H9 (cell line): Measurements from ENCODE around the gene DCUN1D2. TPM values are rescaled to one million over a fixed set of nuclear protein-coding genes. Genes with fewer than 3 reads are reported as not detected.

Source experiments
- DNase-seq: peaks from one replicate; pipeline ENCODE4 v3.0.0-alpha.2; 2017
- H2AFZ ChIP-seq: one replicate; pipeline ENCODE4 v1.6.1; 2013; ENCODE audit warnings: mild to moderate bottlenecking, low read length, control low read depth, moderate library complexity
- H2AK5ac ChIP-seq: 2 replicates; pipeline ENCODE4 v1.6.1; 2013; ENCODE audit warnings: low read length, control low read depth, mixed read lengths; ENCODE audit not compliant: insufficient read length
- H2BK120ac ChIP-seq: one replicate; pipeline ENCODE4 v1.6.1; 2013; ENCODE audit warnings: low read depth, mild to moderate bottlenecking, low read length, control low read depth, inconsistent platforms; ENCODE audit not compliant: poor library complexity, severe bottlenecking
- H2BK12ac ChIP-seq: 2 replicates; pipeline ENCODE4 v1.6.1; 2013; ENCODE audit warnings: low read length, control low read depth, mixed read lengths, low read depth; ENCODE audit not compliant: insufficient read length
- H2BK15ac ChIP-seq: 2 replicates; pipeline ENCODE4 v1.6.1; 2013; ENCODE audit warnings: low read depth, low read length, control low read depth
- H2BK20ac ChIP-seq: one replicate; pipeline ENCODE4 v1.6.1; 2013; ENCODE audit warnings: low read depth, mild to moderate bottlenecking, low read length, control low read depth, inconsistent platforms; ENCODE audit not compliant: poor library complexity, severe bottlenecking
- H2BK5ac ChIP-seq: 2 replicates; pipeline ENCODE4 v1.6.1; 2013; ENCODE audit warnings: low read length, control low read depth, mixed read lengths; ENCODE audit not compliant: insufficient read length
- H3K14ac ChIP-seq: 2 replicates; pipeline ENCODE4 v1.6.1; 2013; ENCODE audit warnings: low read length, control low read depth; ENCODE audit not compliant: insufficient read depth
- H3K18ac ChIP-seq: 2 replicates; pipeline ENCODE4 v1.6.1; 2013; ENCODE audit warnings: low read depth, mild to moderate bottlenecking, mixed read lengths, low read length, control low read depth; ENCODE audit not compliant: insufficient read length
- H3K23ac ChIP-seq: 2 replicates; pipeline ENCODE4 v1.6.1; 2013; ENCODE audit warnings: low read length, control low read depth, mixed read lengths, low read depth; ENCODE audit not compliant: insufficient read length
- H3K23me2 ChIP-seq: 2 replicates; pipeline ENCODE4 v1.6.1; 2013; ENCODE audit warnings: low read depth, mild to moderate bottlenecking, mixed read lengths, low read length, control low read depth; ENCODE audit not compliant: insufficient read length, poor library complexity, severe bottlenecking
- H3K27ac ChIP-seq: 2 replicates; pipeline ENCODE4 v1.5.1; 2013; ENCODE audit warnings: low read length, control low read depth, mixed read lengths, low read depth; ENCODE audit not compliant: insufficient read length
- H3K27me3 ChIP-seq: 2 replicates; pipeline ENCODE4 v1.6.1; 2013; ENCODE audit warnings: low read length, control low read depth, inconsistent platforms; ENCODE audit not compliant: insufficient read depth
- H3K4ac ChIP-seq: 2 replicates; pipeline ENCODE4 v1.6.1; 2013; ENCODE audit warnings: low read depth, mild to moderate bottlenecking, control low read depth, inconsistent platforms, low read length, moderate library complexity
- H3K4me1 ChIP-seq: 2 replicates; pipeline ENCODE4 v1.6.1; 2013; ENCODE audit warnings: low read length, control low read depth, inconsistent platforms; ENCODE audit not compliant: insufficient read depth
- H3K4me2 ChIP-seq: 2 replicates; pipeline ENCODE4 v1.6.1; 2013; ENCODE audit warnings: low read length, control low read depth, mixed read lengths; ENCODE audit not compliant: insufficient read length, insufficient read depth
- H3K56ac ChIP-seq: 2 replicates; pipeline ENCODE4 v1.6.1; 2013; ENCODE audit warnings: low read depth, mild to moderate bottlenecking, mixed read lengths, low read length, control low read depth; ENCODE audit not compliant: insufficient read length
- H3K79me1 ChIP-seq: 2 replicates; pipeline ENCODE4 v1.6.1; 2013; ENCODE audit warnings: low read depth, mild to moderate bottlenecking, moderate library complexity, low read length, control low read depth, inconsistent platforms; ENCODE audit not compliant: insufficient read depth, poor library complexity, severe bottlenecking
- H3K79me2 ChIP-seq: 2 replicates; pipeline ENCODE4 v1.6.1; 2013; ENCODE audit warnings: low read length, control low read depth, inconsistent platforms; ENCODE audit not compliant: insufficient read depth
- H3K9ac ChIP-seq: 2 replicates; pipeline ENCODE4 v1.6.1; 2013; ENCODE audit warnings: low read length, control low read depth, mixed read lengths; ENCODE audit not compliant: insufficient read length; ENCODE audit errors: extremely low read depth
- H3K9me3 ChIP-seq: one replicate; pipeline ENCODE4 v1.6.1; 2013; ENCODE audit warnings: low read depth, low read length, inconsistent platforms; ENCODE audit not compliant: control insufficient read depth
- H3T11ph ChIP-seq: one replicate; pipeline ENCODE4 v1.6.1; 2013; ENCODE audit warnings: mild to moderate bottlenecking, low read length, control low read depth, inconsistent platforms
- H4K20me1 ChIP-seq: one replicate; pipeline ENCODE4 v1.6.1; 2013; ENCODE audit not compliant: control insufficient read depth, insufficient read length, insufficient read depth
- H4K5ac ChIP-seq: 2 replicates; pipeline ENCODE4 v1.6.1; 2013; ENCODE audit warnings: low read depth, mild to moderate bottlenecking, mixed read lengths, low read length, control low read depth; ENCODE audit not compliant: insufficient read length
- H4K8ac ChIP-seq: replicated peaks from 2 replicates; pipeline ENCODE4 v1.6.1; 2013; ENCODE audit warnings: low read length, control low read depth, mixed read lengths, low read depth; ENCODE audit not compliant: insufficient read length
- H4K91ac ChIP-seq: 2 replicates; pipeline ENCODE4 v1.6.1; 2013; ENCODE audit warnings: low read depth, mild to moderate bottlenecking, moderate library complexity, mixed read lengths, low read length, control low read depth; ENCODE audit not compliant: insufficient read length
- H3K27ac Mint-ChIP-seq, 3 experiments: 2 replicates in 2 of 3; 3 replicates in 1 of 3; pipeline ENCODE4 v1.8.0; 2020 to 2021; ENCODE audit warnings: mixed read lengths in 3 of 3, mild to moderate bottlenecking in 1 of 3, moderate library complexity in 1 of 3
- H3K27me3 Mint-ChIP-seq: 2 replicates; pipeline ENCODE4 v1.8.0; 2021; ENCODE audit warnings: low read depth, mild to moderate bottlenecking, moderate library complexity, mixed read lengths
- H3K36me3 Mint-ChIP-seq, 3 experiments: 2 replicates in 2 of 3; 3 replicates in 1 of 3; pipeline ENCODE4 v1.8.0; 2020 to 2021; ENCODE audit warnings: low read depth in 3 of 3, mixed read lengths in 3 of 3; ENCODE audit not compliant: insufficient read depth in 1 of 3
- H3K4me1 Mint-ChIP-seq, 2 experiments: 2 replicates each; pipeline ENCODE4 v1.8.0; 2020; ENCODE audit warnings: mixed read lengths in 2 of 2
- H3K4me3 Mint-ChIP-seq, 2 experiments: 2 replicates in 1 of 2; 3 replicates in 1 of 2; pipeline ENCODE4 v1.8.0; 2020 to 2021; ENCODE audit warnings: mild to moderate bottlenecking in 2 of 2, mixed read lengths in 2 of 2, moderate library complexity in 1 of 2
- H3K9me3 Mint-ChIP-seq, 2 experiments: 2 replicates in 1 of 2; 3 replicates in 1 of 2; pipeline ENCODE4 v1.8.0; 2020; ENCODE audit warnings: mild to moderate bottlenecking in 2 of 2, mixed read lengths in 2 of 2, moderate library complexity in 1 of 2
- CTCF ChIP-seq: fragments of 200-600 bp; sonication (generic); conservative IDR thresholded peaks from 3 replicates; pipeline ENCODE4 v1.8.0; 2021; ENCODE audit warnings: antibody characterized with exemption, mild to moderate bottlenecking
- WGBS: extraction: QIAGEN DNeasy Blood & Tissue Kit; methylation state at CpG from one replicate; pipeline ENCODE4 v1.1.7; 2013; ENCODE audit warnings: missing lambda C conversion rate, low lambda C conversion rate, mixed read lengths; ENCODE audit not compliant: insufficient read length; ENCODE audit errors: extremely low coverage; 5-methylcytosine and 5-hydroxymethylcytosine counted together
- total RNA-seq: library from RNA; stranded (reverse); gene quantifications from 2 replicates; pipeline ENCODE4 v1.2.1, GENCODE V29; 2021

DCUN1D2 gene
- total RNA-seq, 1 experiment from 2014 or later: 36.8 TPM

- Histone ChIP-seq H3K14ac (no peak overlapping the region), H2BK5ac (no peak overlapping the region), H2BK12ac (no peak overlapping the region), H3K56ac (no peak overlapping the region), H4K91ac (no peak overlapping the region), H2BK20ac (no peak overlapping the region), H3K23me2 (no peaks in the 10 kb centered on the region), H3K79me2 (no peaks in the 10 kb centered on the region), H3K4ac (no peak overlapping the region), H3K18ac (no peak overlapping the region), H3K4me2 (no peak overlapping the region), H3K27ac (no peak overlapping the region), H3K23ac (no peak overlapping the region), H4K5ac (no peak overlapping the region), H2BK15ac (no peak overlapping the region), H2AFZ (no peak overlapping the region), H3K79me1 (no peaks in the 10 kb centered on the region), H4K20me1 (no peaks in the 10 kb centered on the region), H3K9ac (no peak overlapping the region), H4K8ac (no peak overlapping the region), H3K27me3 (no peaks in the 10 kb centered on the region), H3K4me1 (no peaks in the 10 kb centered on the region), H2BK120ac (no peak overlapping the region), H2AK5ac (no peak overlapping the region), H3K9me3 (no peaks in the 10 kb centered on the region), H3T11ph (no peak overlapping the region)
- H3K27ac Mint-ChIP-seq: 0 out of 7 replicates have a peak overlapping the region, but pooled peaks of 1 of the 3 experiments have one; percentile 7
- H3K27me3 Mint-ChIP-seq: no peaks in the 10 kb centered on the region
- TF ChIP-seq CTCF: no peak
- no peak overlapping the region for H3K4me3 Mint-ChIP-seq
- WGBS: no CpG with 5 or more reads among the region's 8 CpGs
- no peak for DNase-seq
- peaks cover 13 to 59% (median 45%) of the 10 kb centered on the region in 3 experiments; a peak in 6 of 7 replicates for H3K36me3 Mint-ChIP-seq
- H3K4me1 Mint-ChIP-seq: no peaks in the 10 kb centered on the region
- no peaks in the 10 kb centered on the region for H3K9me3 Mint-ChIP-seq
Measured at GRCh38 chr13:113513761-113514160, 23.2 kb upstream of the DCUN1D2 start.
